WTC11 (cell line): ENCODE results near the gene FAXDC2. TPM values are rescaled to one million over a fixed set of nuclear protein-coding genes. Genes with fewer than 3 reads are reported as not detected.

ENCODE experiments used
- ATF1 ChIP-seq: sonication (generic); formaldehyde crosslinking; IDR thresholded peaks from 2 replicates; pipeline ENCODE4 v1.8.1; 2023; ENCODE audit warnings: mild to moderate bottlenecking, moderate library complexity, missing genetic modification reagents
- ELF4 ChIP-seq: sonication (generic); formaldehyde crosslinking; IDR thresholded peaks from 2 replicates; pipeline ENCODE4 v1.8.1; 2022; ENCODE audit warnings: low read depth, mild to moderate bottlenecking, moderate library complexity, missing genetic modification reagents
- GRHL2 ChIP-seq: fragments of 250-450 bp; sonication (Bioruptor Pico); IDR thresholded peaks from 2 replicates; pipeline ENCODE4 v1.8.0; 2022; ENCODE audit warnings: mild to moderate bottlenecking, moderate library complexity; ENCODE audit not compliant: insufficient replicate concordance, severe bottlenecking
- GTF2I ChIP-seq: fragments of 250-450 bp; sonication (Bioruptor Pico); conservative IDR thresholded peaks from 2 replicates; pipeline ENCODE4 v1.4.0; 2021; ENCODE audit warnings: mild to moderate bottlenecking
- IRF2 ChIP-seq: sonication (generic); formaldehyde crosslinking; IDR thresholded peaks from 2 replicates; pipeline ENCODE4 v1.8.0; 2022; ENCODE audit warnings: low read depth, missing genetic modification reagents, borderline replicate concordance
- NFE2L1 ChIP-seq: sonication (generic); formaldehyde crosslinking; IDR thresholded peaks from 2 replicates; pipeline ENCODE4 v1.8.1; 2023; ENCODE audit warnings: missing genetic modification reagents
- NR3C1 ChIP-seq: sonication (generic); formaldehyde crosslinking; conservative IDR thresholded peaks from 2 replicates; pipeline ENCODE4 v1.8.1; 2023; ENCODE audit warnings: low read depth, mild to moderate bottlenecking, missing genetic modification reagents
- OVOL2 ChIP-seq: fragments of 250-450 bp; sonication (Bioruptor Pico); IDR thresholded peaks from 2 replicates; pipeline ENCODE4 v1.9.0; 2021; ENCODE audit warnings: mild to moderate bottlenecking, borderline replicate concordance
- RORB ChIP-seq: fragments of 250-450 bp; sonication (Bioruptor Pico); IDR thresholded peaks from 2 replicates; pipeline ENCODE4 v1.9.0; 2021; ENCODE audit warnings: mild to moderate bottlenecking
- SOX15 ChIP-seq: fragments of 250-450 bp; sonication (Bioruptor Pico); IDR thresholded peaks from 2 replicates; pipeline ENCODE4 v1.9.0; 2021; ENCODE audit warnings: mild to moderate bottlenecking
- TP53 ChIP-seq: sonication (generic); formaldehyde crosslinking; IDR thresholded peaks from 2 replicates; pipeline ENCODE4 v1.8.1; 2023; ENCODE audit warnings: mild to moderate bottlenecking, missing genetic modification reagents
- ZBTB21 ChIP-seq: sonication (generic); formaldehyde crosslinking; IDR thresholded peaks from 2 replicates; pipeline ENCODE4 v1.8.1; 2023; ENCODE audit warnings: mild to moderate bottlenecking, missing genetic modification reagents, borderline replicate concordance
- ZNF138 ChIP-seq: sonication (generic); formaldehyde crosslinking; conservative IDR thresholded peaks from 2 replicates; pipeline ENCODE4 v1.8.1; 2022; ENCODE audit warnings: mild to moderate bottlenecking, moderate library complexity, missing genetic modification reagents
- ZNF317 ChIP-seq: sonication (generic); formaldehyde crosslinking; IDR thresholded peaks from 2 replicates; pipeline ENCODE4 v1.8.1; 2023; ENCODE audit warnings: low read depth, mild to moderate bottlenecking, moderate library complexity, missing genetic modification reagents, borderline replicate concordance
- total RNA-seq: library from RNA; stranded (reverse); gene quantifications from 3 replicates; pipeline ENCODE4 v1.2.3, GENCODE V29; 2021
- TF ChIP-seq, protein P1 (sequence below): sonication (generic); formaldehyde crosslinking; IDR thresholded peaks from 2 replicates; pipeline ENCODE4 v1.8.1; 2022; ENCODE audit warnings: low read depth, missing genetic modification reagents, borderline replicate concordance
- TF ChIP-seq, protein P2 (sequence below): sonication (generic); formaldehyde crosslinking; conservative IDR thresholded peaks from 2 replicates; pipeline ENCODE4 v1.8.1; 2023; ENCODE audit warnings: mild to moderate bottlenecking, low read depth, missing genetic modification reagents, moderate library complexity
- TF ChIP-seq, protein P3 (sequence below): fragments of 250-450 bp; sonication (Bioruptor Pico); IDR thresholded peaks from 2 replicates; pipeline ENCODE4 v1.9.0; 2021; ENCODE audit warnings: mild to moderate bottlenecking
- TF ChIP-seq, protein P4 (sequence below): sonication (generic); formaldehyde crosslinking; IDR thresholded peaks from 2 replicates; pipeline ENCODE4 v1.8.1; 2022; ENCODE audit warnings: mild to moderate bottlenecking, moderate library complexity, missing genetic modification reagents
- TF ChIP-seq, protein P5 (sequence below): fragments of 250-450 bp; sonication (Bioruptor Pico); IDR thresholded peaks from 2 replicates; pipeline ENCODE4 v2.1.2; 2022; ENCODE audit warnings: mild to moderate bottlenecking, moderate library complexity
- TF ChIP-seq, protein P6 (sequence below): sonication (generic); formaldehyde crosslinking; IDR thresholded peaks from 2 replicates; pipeline ENCODE4 v1.8.0; 2022; ENCODE audit warnings: mild to moderate bottlenecking, missing genetic modification reagents
- TF ChIP-seq, protein P7 (sequence below): sonication (generic); formaldehyde crosslinking; IDR thresholded peaks from 2 replicates; pipeline ENCODE4 v1.8.0; 2022; ENCODE audit warnings: mild to moderate bottlenecking, missing genetic modification reagents
- TF ChIP-seq, protein P8 (sequence below): fragments of 200-600 bp; IDR thresholded peaks from 2 replicates; pipeline ENCODE4 v1.8.0; 2022; ENCODE audit warnings: antibody characterized with exemption

FAXDC2 gene
- total RNA-seq, 1 experiment from 2014 or later, result 3.9 TPM

DNA sequence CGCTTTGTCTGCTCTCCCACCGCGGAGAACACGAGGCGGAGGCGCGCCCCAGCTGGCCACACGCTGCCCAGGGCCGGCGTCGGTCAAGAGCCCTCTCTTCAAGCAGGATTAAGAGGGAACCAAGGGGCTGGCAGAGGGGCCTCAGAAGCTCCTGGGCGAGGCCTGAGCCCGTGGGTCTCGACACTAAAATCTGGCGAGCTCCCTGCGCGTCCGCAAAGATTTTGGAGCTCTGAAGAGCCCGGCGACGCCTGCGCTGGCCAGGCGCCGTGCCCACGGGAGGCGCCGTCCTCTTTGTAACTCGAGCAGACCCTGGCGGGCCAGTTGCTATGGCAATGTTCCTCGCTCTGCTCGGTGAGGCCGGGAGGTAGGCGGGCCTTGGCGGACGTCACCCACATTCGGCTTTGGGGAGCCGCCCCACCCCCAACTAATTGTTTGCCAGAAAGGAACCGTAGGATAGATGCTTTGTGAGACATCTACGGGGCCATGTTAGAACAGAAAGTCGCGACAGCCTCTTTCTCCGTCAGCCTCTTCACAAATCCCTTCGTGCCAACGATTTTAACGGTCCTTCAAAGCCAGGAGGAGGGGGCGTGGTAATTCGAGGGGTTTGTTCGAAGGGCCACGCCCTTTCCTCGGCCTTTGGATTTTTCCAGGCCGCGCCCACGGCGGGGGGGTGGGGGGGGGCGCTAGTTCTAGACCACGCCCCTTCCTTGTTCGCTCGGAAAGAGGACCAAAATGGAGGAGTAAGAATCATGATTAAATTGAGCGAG is 7.3 kb upstream of the FAXDC2 start (continued):
- TF ChIP-seq ZNF317 (CRISPR knock-in tag) (no peak), RORB (CRISPR knock-in tag) (no peak), OVOL2 (CRISPR knock-in tag) (no peak), GTF2I (CRISPR knock-in tag) (no peak), GRHL2 (CRISPR knock-in tag) (no peak), ZNF138 (CRISPR knock-in tag) (no peak), TP53 (no peak), NFE2L1 (CRISPR knock-in tag) (no peak), ZBTB21 (CRISPR knock-in tag) (no peak), ATF1 (CRISPR knock-in tag) (no peak; the same call in 1 of the 2 replicates), IRF2 (CRISPR knock-in tag) (no peak), NR3C1 (no peak), SOX15 (CRISPR knock-in tag) (no peak), ELF4 (CRISPR knock-in tag) (no peak)
- TF ChIP-seq, protein P1, sequence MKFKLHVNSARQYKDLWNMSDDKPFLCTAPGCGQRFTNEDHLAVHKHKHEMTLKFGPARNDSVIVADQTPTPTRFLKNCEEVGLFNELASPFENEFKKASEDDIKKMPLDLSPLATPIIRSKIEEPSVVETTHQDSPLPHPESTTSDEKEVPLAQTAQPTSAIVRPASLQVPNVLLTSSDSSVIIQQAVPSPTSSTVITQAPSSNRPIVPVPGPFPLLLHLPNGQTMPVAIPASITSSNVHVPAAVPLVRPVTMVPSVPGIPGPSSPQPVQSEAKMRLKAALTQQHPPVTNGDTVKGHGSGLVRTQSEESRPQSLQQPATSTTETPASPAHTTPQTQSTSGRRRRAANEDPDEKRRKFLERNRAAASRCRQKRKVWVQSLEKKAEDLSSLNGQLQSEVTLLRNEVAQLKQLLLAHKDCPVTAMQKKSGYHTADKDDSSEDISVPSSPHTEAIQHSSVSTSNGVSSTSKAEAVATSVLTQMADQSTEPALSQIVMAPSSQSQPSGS (CRISPR knock-in tag), result no peak
- TF ChIP-seq, protein P2, sequence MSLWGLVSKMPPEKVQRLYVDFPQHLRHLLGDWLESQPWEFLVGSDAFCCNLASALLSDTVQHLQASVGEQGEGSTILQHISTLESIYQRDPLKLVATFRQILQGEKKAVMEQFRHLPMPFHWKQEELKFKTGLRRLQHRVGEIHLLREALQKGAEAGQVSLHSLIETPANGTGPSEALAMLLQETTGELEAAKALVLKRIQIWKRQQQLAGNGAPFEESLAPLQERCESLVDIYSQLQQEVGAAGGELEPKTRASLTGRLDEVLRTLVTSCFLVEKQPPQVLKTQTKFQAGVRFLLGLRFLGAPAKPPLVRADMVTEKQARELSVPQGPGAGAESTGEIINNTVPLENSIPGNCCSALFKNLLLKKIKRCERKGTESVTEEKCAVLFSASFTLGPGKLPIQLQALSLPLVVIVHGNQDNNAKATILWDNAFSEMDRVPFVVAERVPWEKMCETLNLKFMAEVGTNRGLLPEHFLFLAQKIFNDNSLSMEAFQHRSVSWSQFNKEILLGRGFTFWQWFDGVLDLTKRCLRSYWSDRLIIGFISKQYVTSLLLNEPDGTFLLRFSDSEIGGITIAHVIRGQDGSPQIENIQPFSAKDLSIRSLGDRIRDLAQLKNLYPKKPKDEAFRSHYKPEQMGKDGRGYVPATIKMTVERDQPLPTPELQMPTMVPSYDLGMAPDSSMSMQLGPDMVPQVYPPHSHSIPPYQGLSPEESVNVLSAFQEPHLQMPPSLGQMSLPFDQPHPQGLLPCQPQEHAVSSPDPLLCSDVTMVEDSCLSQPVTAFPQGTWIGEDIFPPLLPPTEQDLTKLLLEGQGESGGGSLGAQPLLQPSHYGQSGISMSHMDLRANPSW (CRISPR knock-in tag), result no peak
- TF ChIP-seq, protein P3, sequence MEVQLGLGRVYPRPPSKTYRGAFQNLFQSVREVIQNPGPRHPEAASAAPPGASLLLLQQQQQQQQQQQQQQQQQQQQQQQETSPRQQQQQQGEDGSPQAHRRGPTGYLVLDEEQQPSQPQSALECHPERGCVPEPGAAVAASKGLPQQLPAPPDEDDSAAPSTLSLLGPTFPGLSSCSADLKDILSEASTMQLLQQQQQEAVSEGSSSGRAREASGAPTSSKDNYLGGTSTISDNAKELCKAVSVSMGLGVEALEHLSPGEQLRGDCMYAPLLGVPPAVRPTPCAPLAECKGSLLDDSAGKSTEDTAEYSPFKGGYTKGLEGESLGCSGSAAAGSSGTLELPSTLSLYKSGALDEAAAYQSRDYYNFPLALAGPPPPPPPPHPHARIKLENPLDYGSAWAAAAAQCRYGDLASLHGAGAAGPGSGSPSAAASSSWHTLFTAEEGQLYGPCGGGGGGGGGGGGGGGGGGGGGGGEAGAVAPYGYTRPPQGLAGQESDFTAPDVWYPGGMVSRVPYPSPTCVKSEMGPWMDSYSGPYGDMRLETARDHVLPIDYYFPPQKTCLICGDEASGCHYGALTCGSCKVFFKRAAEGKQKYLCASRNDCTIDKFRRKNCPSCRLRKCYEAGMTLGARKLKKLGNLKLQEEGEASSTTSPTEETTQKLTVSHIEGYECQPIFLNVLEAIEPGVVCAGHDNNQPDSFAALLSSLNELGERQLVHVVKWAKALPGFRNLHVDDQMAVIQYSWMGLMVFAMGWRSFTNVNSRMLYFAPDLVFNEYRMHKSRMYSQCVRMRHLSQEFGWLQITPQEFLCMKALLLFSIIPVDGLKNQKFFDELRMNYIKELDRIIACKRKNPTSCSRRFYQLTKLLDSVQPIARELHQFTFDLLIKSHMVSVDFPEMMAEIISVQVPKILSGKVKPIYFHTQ (CRISPR knock-in tag), result no peak
- TF ChIP-seq, protein P4, sequence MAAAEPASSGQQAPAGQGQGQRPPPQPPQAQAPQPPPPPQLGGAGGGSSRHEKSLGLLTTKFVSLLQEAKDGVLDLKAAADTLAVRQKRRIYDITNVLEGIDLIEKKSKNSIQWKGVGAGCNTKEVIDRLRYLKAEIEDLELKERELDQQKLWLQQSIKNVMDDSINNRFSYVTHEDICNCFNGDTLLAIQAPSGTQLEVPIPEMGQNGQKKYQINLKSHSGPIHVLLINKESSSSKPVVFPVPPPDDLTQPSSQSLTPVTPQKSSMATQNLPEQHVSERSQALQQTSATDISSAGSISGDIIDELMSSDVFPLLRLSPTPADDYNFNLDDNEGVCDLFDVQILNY, result no peak
- TF ChIP-seq, protein P5, sequence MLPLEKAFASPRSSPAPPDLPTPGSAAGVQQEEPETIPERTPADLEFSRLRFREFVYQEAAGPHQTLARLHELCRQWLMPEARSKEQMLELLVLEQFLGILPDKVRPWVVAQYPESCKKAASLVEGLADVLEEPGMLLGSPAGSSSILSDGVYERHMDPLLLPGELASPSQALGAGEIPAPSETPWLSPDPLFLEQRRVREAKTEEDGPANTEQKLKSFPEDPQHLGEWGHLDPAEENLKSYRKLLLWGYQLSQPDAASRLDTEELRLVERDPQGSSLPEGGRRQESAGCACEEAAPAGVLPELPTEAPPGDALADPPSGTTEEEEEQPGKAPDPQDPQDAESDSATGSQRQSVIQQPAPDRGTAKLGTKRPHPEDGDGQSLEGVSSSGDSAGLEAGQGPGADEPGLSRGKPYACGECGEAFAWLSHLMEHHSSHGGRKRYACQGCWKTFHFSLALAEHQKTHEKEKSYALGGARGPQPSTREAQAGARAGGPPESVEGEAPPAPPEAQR (CRISPR knock-in tag), result no peak
- TF ChIP-seq, protein P6, sequence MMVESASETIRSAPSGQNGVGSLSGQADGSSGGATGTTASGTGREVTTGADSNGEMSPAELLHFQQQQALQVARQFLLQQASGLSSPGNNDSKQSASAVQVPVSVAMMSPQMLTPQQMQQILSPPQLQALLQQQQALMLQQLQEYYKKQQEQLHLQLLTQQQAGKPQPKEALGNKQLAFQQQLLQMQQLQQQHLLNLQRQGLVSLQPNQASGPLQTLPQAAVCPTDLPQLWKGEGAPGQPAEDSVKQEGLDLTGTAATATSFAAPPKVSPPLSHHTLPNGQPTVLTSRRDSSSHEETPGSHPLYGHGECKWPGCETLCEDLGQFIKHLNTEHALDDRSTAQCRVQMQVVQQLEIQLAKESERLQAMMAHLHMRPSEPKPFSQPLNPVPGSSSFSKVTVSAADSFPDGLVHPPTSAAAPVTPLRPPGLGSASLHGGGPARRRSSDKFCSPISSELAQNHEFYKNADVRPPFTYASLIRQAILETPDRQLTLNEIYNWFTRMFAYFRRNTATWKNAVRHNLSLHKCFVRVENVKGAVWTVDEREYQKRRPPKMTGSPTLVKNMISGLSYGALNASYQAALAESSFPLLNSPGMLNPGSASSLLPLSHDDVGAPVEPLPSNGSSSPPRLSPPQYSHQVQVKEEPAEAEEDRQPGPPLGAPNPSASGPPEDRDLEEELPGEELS, result no peak
- TF ChIP-seq, protein P7, sequence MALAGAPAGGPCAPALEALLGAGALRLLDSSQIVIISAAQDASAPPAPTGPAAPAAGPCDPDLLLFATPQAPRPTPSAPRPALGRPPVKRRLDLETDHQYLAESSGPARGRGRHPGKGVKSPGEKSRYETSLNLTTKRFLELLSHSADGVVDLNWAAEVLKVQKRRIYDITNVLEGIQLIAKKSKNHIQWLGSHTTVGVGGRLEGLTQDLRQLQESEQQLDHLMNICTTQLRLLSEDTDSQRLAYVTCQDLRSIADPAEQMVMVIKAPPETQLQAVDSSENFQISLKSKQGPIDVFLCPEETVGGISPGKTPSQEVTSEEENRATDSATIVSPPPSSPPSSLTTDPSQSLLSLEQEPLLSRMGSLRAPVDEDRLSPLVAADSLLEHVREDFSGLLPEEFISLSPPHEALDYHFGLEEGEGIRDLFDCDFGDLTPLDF (CRISPR knock-in tag), result no peak
- TF ChIP-seq, protein P8, sequence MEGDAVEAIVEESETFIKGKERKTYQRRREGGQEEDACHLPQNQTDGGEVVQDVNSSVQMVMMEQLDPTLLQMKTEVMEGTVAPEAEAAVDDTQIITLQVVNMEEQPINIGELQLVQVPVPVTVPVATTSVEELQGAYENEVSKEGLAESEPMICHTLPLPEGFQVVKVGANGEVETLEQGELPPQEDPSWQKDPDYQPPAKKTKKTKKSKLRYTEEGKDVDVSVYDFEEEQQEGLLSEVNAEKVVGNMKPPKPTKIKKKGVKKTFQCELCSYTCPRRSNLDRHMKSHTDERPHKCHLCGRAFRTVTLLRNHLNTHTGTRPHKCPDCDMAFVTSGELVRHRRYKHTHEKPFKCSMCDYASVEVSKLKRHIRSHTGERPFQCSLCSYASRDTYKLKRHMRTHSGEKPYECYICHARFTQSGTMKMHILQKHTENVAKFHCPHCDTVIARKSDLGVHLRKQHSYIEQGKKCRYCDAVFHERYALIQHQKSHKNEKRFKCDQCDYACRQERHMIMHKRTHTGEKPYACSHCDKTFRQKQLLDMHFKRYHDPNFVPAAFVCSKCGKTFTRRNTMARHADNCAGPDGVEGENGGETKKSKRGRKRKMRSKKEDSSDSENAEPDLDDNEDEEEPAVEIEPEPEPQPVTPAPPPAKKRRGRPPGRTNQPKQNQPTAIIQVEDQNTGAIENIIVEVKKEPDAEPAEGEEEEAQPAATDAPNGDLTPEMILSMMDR, result no peak
